PC-3 (cell line): Measurements from ENCODE around the gene LYG1. TPM values are rescaled to one million over a fixed set of nuclear protein-coding genes. Genes with fewer than 3 reads are reported as not detected.

Source experiments
- ATAC-seq: fragments of 200-7000 bp; cut with Tn5 transposase; 2 replicates; pipeline ENCODE4 v1.9.1; 2020; ENCODE audit warnings: mild to moderate bottlenecking, moderate library complexity
- BruUV-seq: library from RNA; stranded (reverse); fragments of 400-500 nt; replicated peaks from 2 replicates; lab custom pipeline; 2021; lab: Mats Ljungman, UMichigan
- CTCF ChIA-PET: fragments of 300-600 bp; sonication (Branson Sonifier 250); formaldehyde crosslinking; loops from one replicate; lab custom pipeline; 2022; ENCODE audit warnings: antibody characterized with exemption; lab: Charles Lee
- POLR2A ChIA-PET: fragments of 300-600 bp; sonication (Branson Sonifier 250); formaldehyde crosslinking; loops from one replicate; lab custom pipeline; 2022; ENCODE audit warnings: antibody characterized with exemption; ENCODE audit not compliant: unreplicated experiment; lab: Charles Lee
- DNase-seq: peaks from one replicate; pipeline ENCODE4 v3.0.0-alpha.2; 2015
- H2AFZ ChIP-seq: fragments of 300-600 bp; sonication (generic); 2 replicates; pipeline ENCODE4 v1.6.0; 2016; ENCODE audit warnings: antibody characterized with exemption, low read length
- H3F3A ChIP-seq: fragments of 300-600 bp; sonication (generic); one replicate; pipeline ENCODE4 v1.6.0; 2017; ENCODE audit warnings: antibody characterized with exemption, low read length, control low read depth, mild to moderate bottlenecking; ENCODE audit not compliant: unreplicated experiment
- H3K27ac ChIP-seq: fragments of 300-600 bp; sonication (generic); 2 replicates; pipeline ENCODE4 v1.5.1; 2016; ENCODE audit warnings: mild to moderate bottlenecking, low read length
- H3K27me3 ChIP-seq: fragments of 300-600 bp; sonication (generic); 2 replicates; pipeline ENCODE4 v1.6.1; 2016; ENCODE audit warnings: low read length, mixed read lengths
- H3K36me3 ChIP-seq: fragments of 300-600 bp; sonication (generic); 2 replicates; pipeline ENCODE4 v1.6.1; 2016; ENCODE audit warnings: low read depth, mixed run types, low read length, mixed read lengths
- H3K4me1 ChIP-seq: fragments of 300-600 bp; sonication (generic); 2 replicates; pipeline ENCODE4 v1.5.1; 2016; ENCODE audit warnings: low read length; ENCODE audit not compliant: insufficient read depth
- H3K4me2 ChIP-seq: fragments of 300-600 bp; sonication (generic); 2 replicates; pipeline ENCODE4 v1.6.0; 2016; ENCODE audit warnings: low read length
- H3K4me3 ChIP-seq: fragments of 300-600 bp; sonication (generic); 2 replicates; pipeline ENCODE4 v1.5.1; 2016; ENCODE audit warnings: mild to moderate bottlenecking, low read length, mixed read lengths
- H3K79me2 ChIP-seq: fragments of 300-600 bp; sonication (generic); 2 replicates; pipeline ENCODE4 v1.6.1; 2017; ENCODE audit warnings: low read length, mixed read lengths
- H3K9ac ChIP-seq: fragments of 300-600 bp; sonication (generic); 2 replicates; pipeline ENCODE4 v1.6.0; 2016; ENCODE audit warnings: mild to moderate bottlenecking, low read length
- H3K9me2 ChIP-seq: fragments of 300-600 bp; sonication (generic); replicated peaks from 2 replicates; pipeline ENCODE4 v1.6.1; 2016; ENCODE audit warnings: mixed run types, low read length, mixed read lengths
- H3K9me3 ChIP-seq: fragments of 300-600 bp; sonication (generic); 2 replicates; pipeline ENCODE4 v1.6.1; 2016; ENCODE audit warnings: low read length, mixed read lengths
- H4K20me1 ChIP-seq: fragments of 300-600 bp; sonication (generic); 2 replicates; pipeline ENCODE4 v1.6.1; 2016; ENCODE audit warnings: low read length, mixed read lengths
- CTCF ChIP-seq: fragments of 300-600 bp; sonication (generic); conservative IDR thresholded peaks from 2 replicates; pipeline ENCODE4 v1.5.1; 2017; ENCODE audit warnings: antibody characterized with exemption, low read depth, mild to moderate bottlenecking, low read length
- EZH2 ChIP-seq: fragments of 300-600 bp; sonication (generic); IDR thresholded peaks from one replicate; pipeline ENCODE4 v1.6.1; 2017; ENCODE audit warnings: antibody characterized with exemption, mild to moderate bottlenecking, low read length; ENCODE audit not compliant: unreplicated experiment
- EZH2phosphoT487 ChIP-seq: fragments of 300-600 bp; sonication (generic); IDR thresholded peaks from 2 replicates; pipeline ENCODE4 v1.6.1; 2018; ENCODE audit warnings: mild to moderate bottlenecking, antibody characterized with exemption, low read length, borderline replicate concordance
- intact Hi-C: fragments of 100-400 bp; cut with micrococcal nuclease; formaldehyde crosslinking; loops from 2 replicates; pipeline ENCODE4 v1.9.0; 2023
- total RNA-seq: library from RNA; depleted of rRNA; stranded (reverse); fragments of >200 nt; gene quantifications from 2 replicates; pipeline ENCODE4 v1.2.3, GENCODE V29; 2014

LYG1 gene
- total RNA-seq, 1 experiment from 2014 or later, result 1.5 TPM

- no peak for DNase-seq
- H3K9me2 ChIP-seq, result no peaks in the 10 kb centered on the region
- no peaks in the 10 kb centered on the region for H3K36me3 ChIP-seq
- BruUV-seq, result no TSS peak
- no peak overlapping the region for H3K4me2 ChIP-seq
- no peak overlapping the region for H3K9ac ChIP-seq
- H3K4me1 ChIP-seq, result no peaks in the 10 kb centered on the region
- no peaks in the 10 kb centered on the region for H3K79me2 ChIP-seq
- no peak overlapping the region for H3K4me3 ChIP-seq
- TF ChIP-seq EZH2phosphoT487 (no peak), EZH2 (no peak), CTCF (no peak)
- no peak for ATAC-seq
- no peaks in the 10 kb centered on the region for H4K20me1 ChIP-seq
- no peak overlapping the region for H3K27ac ChIP-seq
- no peaks in the 10 kb centered on the region for H3F3A ChIP-seq
- intact Hi-C loops, result no loop called here
- H3K27me3 ChIP-seq, result no peaks in the 10 kb centered on the region
- no peaks in the 10 kb centered on the region for H3K9me3 ChIP-seq
- CTCF ChIA-PET, result no interaction called here
- no peak overlapping the region for H2AFZ ChIP-seq
- POLR2A ChIA-PET, result no interaction called here
Measured at GRCh38 chr2:99249951-99250350, 51.0 kb downstream of the LYG1 start.

DNA sequence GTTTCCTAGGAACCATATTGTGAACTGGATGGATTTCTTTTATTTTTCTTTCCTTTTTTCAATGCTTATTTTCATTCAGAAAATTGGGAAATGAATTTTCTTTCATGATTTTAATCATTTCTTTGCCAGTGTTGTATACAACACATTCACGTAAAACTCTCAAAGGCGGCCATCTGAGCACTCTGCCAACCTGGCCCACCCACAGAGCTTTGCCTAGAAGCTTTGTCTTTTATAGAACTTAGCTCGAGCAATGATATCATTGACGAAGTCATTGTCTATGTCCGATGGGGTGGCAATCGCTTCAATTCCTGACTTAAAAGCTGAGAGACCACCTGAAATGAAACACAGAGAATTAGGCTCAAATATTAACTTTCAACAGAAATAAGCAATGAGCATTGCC lies 58.8 kb downstream of the LYG1 start:
- H4K20me1 ChIP-seq, result no peaks in the 10 kb centered on the region
- no peaks in the 10 kb centered on the region for H3K9me2 ChIP-seq
- no peak overlapping the region for H3K9ac ChIP-seq
- no peak overlapping the region for H3K27ac ChIP-seq
- H3K27me3 ChIP-seq, result no peaks in the 10 kb centered on the region
- intact Hi-C loops, result no loop called here
- H3K4me2 ChIP-seq, result no peak overlapping the region
- ChIA-PET POLR2A (no interaction called here), CTCF (no interaction called here)
- no TSS peak for BruUV-seq
- TF ChIP-seq CTCF, result no peak
- TF ChIP-seq EZH2phosphoT487, result no peak
- TF ChIP-seq EZH2, result no peak
- no peaks in the 10 kb centered on the region for H3K4me1 ChIP-seq
- no peak overlapping the region for H3K4me3 ChIP-seq
- no peak for DNase-seq
- no peak overlapping the region for H2AFZ ChIP-seq
- H3K9me3 ChIP-seq, result no peaks in the 10 kb centered on the region
- ATAC-seq, result no peak
- no peaks in the 10 kb centered on the region for H3K36me3 ChIP-seq
- no peaks in the 10 kb centered on the region for H3K79me2 ChIP-seq
- H3F3A ChIP-seq, result no peaks in the 10 kb centered on the region

DNA sequence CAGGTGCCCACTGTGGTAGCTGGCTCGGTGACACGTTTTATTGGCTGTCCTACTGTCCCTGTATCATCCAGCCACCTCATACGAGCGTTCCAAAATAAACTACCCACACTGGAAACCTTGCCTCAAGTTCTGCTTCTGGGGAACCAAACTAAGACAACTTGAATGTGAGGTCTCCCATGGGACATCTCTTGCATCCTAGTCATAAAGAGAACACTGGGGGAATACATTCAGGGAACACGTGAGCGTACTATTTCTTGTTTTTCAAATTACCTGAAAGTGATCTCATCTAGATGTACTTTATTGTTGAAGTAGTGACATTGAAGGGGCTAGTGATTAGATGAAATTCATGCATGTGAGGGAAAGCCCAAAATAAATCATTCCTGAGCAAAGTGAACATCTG lies 60.6 kb downstream of the LYG1 start:
- ChIA-PET CTCF (no interaction called here), POLR2A (no interaction called here)
- no peaks in the 10 kb centered on the region for H3K27me3 ChIP-seq
- no peak overlapping the region for H3K27ac ChIP-seq
- H3K9me2 ChIP-seq, result no peaks in the 10 kb centered on the region
- no peak overlapping the region for H3K9ac ChIP-seq
- DNase-seq (no peak), ATAC-seq (no peak)
- H3K4me2 ChIP-seq, result no peak overlapping the region
- no peaks in the 10 kb centered on the region for H3K9me3 ChIP-seq
- H4K20me1 ChIP-seq, result no peaks in the 10 kb centered on the region
- TF ChIP-seq EZH2, result no peak
- no peak for TF ChIP-seq EZH2phosphoT487
- TF ChIP-seq CTCF, result no peak
- H3K79me2 ChIP-seq, result no peaks in the 10 kb centered on the region
- H3F3A ChIP-seq, result no peaks in the 10 kb centered on the region
- no peaks in the 10 kb centered on the region for H3K36me3 ChIP-seq
- H3K4me3 ChIP-seq, result no peak overlapping the region
- intact Hi-C loops, result no loop called here
- H2AFZ ChIP-seq, result no peak overlapping the region
- H3K4me1 ChIP-seq, result no peaks in the 10 kb centered on the region
- no TSS peak for BruUV-seq
